Stomach smooth muscle (tissue), 2 donors: ENCODE data around the gene SNAPIN.
"Not testable (repeated sequence)": the region's sequence is repeated elsewhere in the genome, so short reads cannot be mapped to it uniquely, and the experiment has no call there.

Experiments
- H3K27ac ChIP-seq: one replicate; pipeline ENCODE4 v1.7.0; 2013; ENCODE audit warnings: mild to moderate bottlenecking, low read length, inconsistent platforms
- H3K27me3 ChIP-seq, 2 donors: one replicate each; pipeline ENCODE4 v1.7.0; 2013; ENCODE audit warnings: low read length in 2 of 2; ENCODE audit not compliant: insufficient read depth in 2 of 2, control insufficient read depth in 1 of 2
- H3K36me3 ChIP-seq, 2 donors: one replicate each; pipeline ENCODE4 v1.7.0; 2013; ENCODE audit warnings: low read length in 2 of 2; ENCODE audit not compliant: control insufficient read depth in 2 of 2, insufficient read depth in 2 of 2
- H3K4me1 ChIP-seq: one replicate; pipeline ENCODE4 v1.7.0; 2013; ENCODE audit warnings: low read length; ENCODE audit not compliant: control insufficient read depth, insufficient read depth
- H3K4me3 ChIP-seq, 2 donors: one replicate each; pipeline ENCODE4 v1.7.0; 2013; ENCODE audit warnings: low read length in 2 of 2
- H3K9ac ChIP-seq, 2 donors: one replicate each; pipeline ENCODE4 v1.7.0; 2013; ENCODE audit warnings: low read length in 2 of 2, mild to moderate bottlenecking in 1 of 2
- H3K9me3 ChIP-seq, 2 donors: one replicate each; pipeline ENCODE4 v1.7.0; 2013; ENCODE audit warnings: low read length in 2 of 2; ENCODE audit not compliant: control insufficient read depth in 2 of 2
- donor health status: healthy.
- donor health status: Pancreatic carcinoma.

The SNAPIN gene

DNA sequence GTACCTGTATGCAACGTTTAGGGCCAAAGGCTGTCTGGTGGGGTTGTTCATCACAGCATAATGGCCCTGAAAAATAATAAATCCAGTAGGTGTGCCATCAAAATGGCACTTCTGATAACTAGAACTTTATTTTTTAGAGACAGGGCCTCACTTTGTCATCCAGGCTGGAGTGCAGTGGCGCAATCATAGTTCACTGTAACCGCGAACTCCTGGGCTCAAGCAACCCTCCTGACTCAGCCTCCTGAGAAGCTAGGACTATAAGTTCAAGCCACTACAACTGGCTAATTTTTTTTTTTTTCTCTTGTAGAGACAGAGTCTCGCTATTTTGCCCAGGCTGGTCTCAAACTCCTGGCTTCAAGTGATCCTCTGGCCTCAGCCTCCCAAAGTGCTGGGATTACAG lies 4.7 kb downstream of the SNAPIN start:
- H3K4me3 ChIP-seq = no peak overlapping the region
- no peak overlapping the region for H3K9ac ChIP-seq
- H3K27ac ChIP-seq = no peak overlapping the region
- H3K27me3 ChIP-seq = no peaks in the 10 kb centered on the region
- peaks cover 63% of the 10 kb centered on the region in 2 donors for H3K36me3 ChIP-seq
- no peaks in the 10 kb centered on the region for H3K9me3 ChIP-seq
- peaks cover 11% of the 10 kb centered on the region for H3K4me1 ChIP-seq

DNA sequence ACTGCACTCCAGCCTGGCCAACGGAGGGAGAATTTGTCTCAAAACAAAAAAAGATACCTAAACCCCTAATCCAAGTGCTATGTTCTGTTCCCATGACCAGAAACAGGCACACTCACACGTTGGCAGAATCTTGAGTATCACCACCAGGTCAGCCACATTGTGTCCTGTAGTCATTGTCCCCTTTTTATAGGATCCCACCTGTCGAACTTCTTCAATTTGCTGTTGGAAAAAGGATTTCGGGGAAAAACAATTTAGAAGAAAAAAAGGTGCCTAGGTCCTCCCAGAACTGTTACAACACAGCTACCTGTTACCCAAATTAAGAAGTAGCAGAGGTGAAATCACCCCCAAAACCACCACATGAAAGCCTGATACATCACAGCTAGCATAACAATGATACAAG lies 8.9 kb downstream of the SNAPIN start:
- no peaks in the 10 kb centered on the region for H3K9me3 ChIP-seq
- peaks cover 13% of the 10 kb centered on the region for H3K4me1 ChIP-seq
- H3K27ac ChIP-seq = no peak overlapping the region
- no peak overlapping the region for H3K4me3 ChIP-seq
- no peaks in the 10 kb centered on the region for H3K27me3 ChIP-seq
- peaks cover 54 to 55% of the 10 kb centered on the region in 2 donors for H3K36me3 ChIP-seq
- no peak overlapping the region for H3K9ac ChIP-seq

DNA sequence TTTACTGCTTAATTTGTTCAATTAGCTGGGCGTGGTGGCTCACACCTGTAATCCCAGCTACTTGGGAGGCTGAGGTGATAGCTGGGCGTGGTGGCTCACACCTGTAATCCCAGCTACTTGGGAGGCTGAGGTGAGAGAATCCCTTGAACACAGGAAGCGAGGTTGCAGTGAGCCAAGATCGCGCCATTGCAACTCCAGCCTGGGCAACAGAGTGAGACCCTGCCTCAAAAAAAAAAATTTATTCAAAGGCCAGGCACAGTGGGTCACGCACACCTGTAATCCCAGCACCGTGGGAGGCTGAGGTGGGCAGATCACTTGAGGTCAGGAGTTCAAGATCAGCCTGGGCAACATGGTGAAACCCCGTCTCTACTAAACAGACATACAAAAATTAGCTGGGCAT lies 10.2 kb downstream of the SNAPIN start:
- H3K9me3 ChIP-seq, H3K27me3 ChIP-seq, H3K27ac ChIP-seq, H3K4me3 ChIP-seq, H3K9ac ChIP-seq: not testable (repeated sequence)
- peaks cover 44 to 47% of the 10 kb centered on the region in 2 donors for H3K36me3 ChIP-seq
- peaks cover 13% of the 10 kb centered on the region for H3K4me1 ChIP-seq

DNA sequence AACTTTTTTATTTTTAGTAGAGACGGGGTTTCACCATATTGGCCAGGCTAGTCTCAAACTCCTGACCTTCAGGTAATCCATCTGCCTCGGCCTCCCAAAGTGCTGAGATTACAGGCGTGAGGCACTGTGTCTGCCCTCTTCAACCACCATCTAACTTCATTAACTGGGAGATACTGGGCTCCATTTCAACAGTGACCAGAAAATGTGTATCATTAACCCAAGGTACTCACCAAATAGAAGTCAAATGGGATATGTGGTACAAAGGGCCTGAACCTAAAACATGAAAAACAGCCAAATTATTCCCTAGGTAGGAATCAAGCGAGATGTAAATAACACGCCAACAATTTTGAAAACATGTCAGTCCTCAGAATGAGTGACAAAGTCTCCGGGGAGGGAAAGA lies 11.1 kb downstream of the SNAPIN start:
- H3K9ac ChIP-seq = peak overlapping the region; percentile 88 to 95
- no peaks in the 10 kb centered on the region for H3K9me3 ChIP-seq
- peaks cover 13% of the 10 kb centered on the region for H3K4me1 ChIP-seq
- H3K27me3 ChIP-seq = no peaks in the 10 kb centered on the region
- H3K27ac ChIP-seq = no peak overlapping the region
- H3K4me3 ChIP-seq = peak overlapping the region; percentile 63 to 92
- H3K36me3 ChIP-seq = peaks cover 37 to 39% of the 10 kb centered on the region in 2 donors

DNA sequence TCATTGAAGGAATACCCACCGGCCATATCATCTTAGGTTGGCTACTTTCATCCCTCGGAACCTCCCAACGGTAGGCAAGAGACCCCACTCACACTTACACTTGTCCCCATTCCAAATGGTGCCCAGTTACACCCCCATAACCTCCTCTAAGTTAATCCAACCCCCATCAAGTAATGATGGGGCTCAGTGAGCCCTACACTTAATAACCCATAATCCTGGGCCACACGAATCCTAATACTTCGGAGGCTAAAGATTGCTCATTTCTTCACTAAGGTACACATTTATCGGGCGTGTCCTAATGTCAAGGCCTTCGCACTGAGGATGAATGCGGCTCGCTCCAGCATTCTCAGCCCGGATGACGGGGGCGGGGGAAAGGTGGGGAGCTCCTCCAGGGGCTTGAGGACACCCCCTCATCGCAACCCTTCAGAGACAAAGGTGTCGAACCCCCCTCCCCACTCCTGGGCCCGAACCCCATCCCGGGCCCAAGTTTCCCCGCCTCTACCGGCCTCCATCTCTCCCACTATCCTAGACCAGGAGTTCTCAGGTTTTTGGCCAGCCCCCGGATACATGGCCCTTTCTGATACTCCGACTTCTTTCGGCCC lies 11.9 kb downstream of the SNAPIN start:
- Histone ChIP-seq H3K4me3 (peak overlapping the region; percentile 63 to 92), H3K27ac (peak overlapping the region; percentile 84), H3K36me3 (peaks cover 32% of the 10 kb centered on the region in 2 donors), H3K4me1 (peaks cover 13% of the 10 kb centered on the region), H3K9me3 (no peaks in the 10 kb centered on the region), H3K9ac (peak overlapping the region; percentile 88 to 95), H3K27me3 (no peaks in the 10 kb centered on the region)

DNA sequence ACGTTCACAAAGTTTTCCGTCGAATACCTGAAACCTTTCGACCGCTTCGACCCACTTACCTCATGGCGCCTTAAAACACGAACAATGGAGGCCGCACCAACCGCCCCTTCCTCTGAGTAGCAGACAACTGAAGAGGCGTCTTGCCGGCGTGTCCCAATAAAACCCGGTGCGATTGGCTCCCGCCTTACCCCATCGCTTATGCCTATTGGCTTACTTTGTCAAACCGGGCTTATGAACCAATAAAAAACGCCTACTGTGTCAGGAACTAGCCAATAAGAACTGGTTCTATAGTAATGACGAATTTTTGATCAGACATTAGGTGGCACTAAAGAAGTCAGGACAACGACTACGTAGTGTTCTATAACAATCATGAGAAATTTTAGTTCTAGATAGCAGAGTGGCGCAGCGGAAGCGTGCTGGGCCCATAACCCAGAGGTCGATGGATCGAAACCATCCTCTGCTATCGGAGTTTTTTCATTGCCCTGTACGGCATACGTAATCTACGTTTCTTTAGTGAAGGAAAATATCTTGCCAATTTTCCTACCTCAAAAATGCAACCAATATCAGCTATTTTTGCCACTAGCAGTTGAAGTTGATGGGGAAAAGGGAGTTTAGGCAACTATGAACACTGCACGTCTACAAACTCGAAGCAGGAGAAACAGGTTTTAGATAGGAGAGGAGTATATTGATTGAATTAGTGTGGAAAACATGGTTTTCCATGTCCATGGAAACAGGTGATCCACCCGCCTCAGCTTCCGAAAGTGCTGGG lies 12.5 kb downstream of the SNAPIN start, which contains the start of gene ILF2:
Gene ILF2 (minus strand): TSS at position 135 of the 769 bp plus-strand sequence. CDS start 71 bp downstream, at position 64.
- peak within 1 kb of the TSS; percentile 64 to 92 for H3K4me3 ChIP-seq
- no peaks in the 10 kb centered on the region for H3K9me3 ChIP-seq
- peaks cover 13% of the 10 kb centered on the region for H3K4me1 ChIP-seq
- peak within 1 kb of the TSS; percentile 88 to 95 for H3K9ac ChIP-seq
- H3K36me3 ChIP-seq = peaks cover 25 to 26% of the 10 kb centered on the region in 2 donors
- peak within 1 kb of the TSS; percentile 84 for H3K27ac ChIP-seq
- H3K27me3 ChIP-seq = no peaks in the 10 kb centered on the region

DNA sequence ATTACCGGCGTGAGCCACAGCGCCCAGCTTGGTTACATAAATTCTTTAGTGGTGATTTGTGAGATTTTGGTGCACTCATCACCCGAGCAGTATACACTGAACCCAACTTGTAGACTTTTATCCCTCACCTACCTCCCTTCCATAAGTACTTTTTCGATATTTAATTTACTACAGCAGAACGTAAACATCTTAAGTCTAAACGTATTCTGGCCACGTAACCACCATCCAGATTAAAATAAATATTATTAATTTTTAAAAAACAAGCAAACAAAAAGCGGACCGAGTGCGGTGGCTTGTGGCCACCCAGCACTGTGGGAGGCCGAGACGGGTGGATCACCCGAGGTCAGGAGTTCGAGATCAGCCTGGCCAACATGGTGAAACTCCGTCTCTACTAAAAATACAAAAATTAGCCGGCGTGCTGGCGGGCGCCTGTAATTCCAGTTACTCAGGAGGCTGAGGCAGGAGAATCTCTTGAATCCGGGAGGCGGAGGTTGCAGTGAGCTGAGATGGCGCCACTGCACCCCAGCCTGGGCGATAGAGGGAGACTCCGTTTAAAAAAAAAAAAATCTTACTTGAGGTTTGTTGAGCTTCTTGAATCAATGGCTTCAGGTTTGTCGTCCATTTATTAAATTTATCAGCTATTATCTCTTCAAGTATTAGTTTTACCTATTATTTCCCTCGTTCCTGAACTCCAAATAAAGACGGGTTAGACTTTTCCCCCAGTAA lies 13.3 kb downstream of the SNAPIN start:
- Histone ChIP-seq H3K36me3 (peaks cover 19 to 20% of the 10 kb centered on the region in 2 donors), H3K4me1 (peaks cover 13% of the 10 kb centered on the region), H3K4me3 (peak overlapping the region; percentile 64 to 92), H3K27ac (peak overlapping the region; percentile 82), H3K9ac (peak overlapping the region; percentile 65 to 82)
- H3K27me3 ChIP-seq, H3K9me3 ChIP-seq: not testable (repeated sequence)

DNA sequence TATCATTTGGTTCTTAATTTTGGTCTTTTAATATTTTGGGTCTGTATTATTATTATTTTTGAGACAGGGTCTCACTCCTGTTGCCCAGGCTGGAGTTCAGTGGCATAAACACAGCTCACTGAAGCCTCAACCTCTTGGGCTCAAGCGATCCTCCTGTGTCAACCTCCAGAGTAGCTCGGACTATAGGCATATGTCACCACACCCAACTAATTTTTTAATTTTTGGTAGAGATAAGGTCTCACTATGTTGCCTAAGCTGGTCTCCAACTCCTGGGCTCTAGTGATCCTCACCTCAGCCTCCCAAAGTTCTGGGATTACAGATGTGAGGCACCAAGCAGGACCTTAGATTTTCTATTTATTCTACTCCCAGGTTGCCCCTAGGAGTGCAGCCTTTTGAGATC lies 15.0 kb downstream of the SNAPIN start:
- H3K9me3 ChIP-seq = no peaks in the 10 kb centered on the region
- no peak overlapping the region for H3K27ac ChIP-seq
- no peak overlapping the region for H3K4me3 ChIP-seq
- H3K36me3 ChIP-seq = peaks cover 3% of the 10 kb centered on the region in 2 donors
- H3K9ac ChIP-seq = no peak overlapping the region
- H3K4me1 ChIP-seq = peaks cover 24% of the 10 kb centered on the region
- H3K27me3 ChIP-seq = peaks cover 0 to 7% of the 10 kb centered on the region in 2 donors

DNA sequence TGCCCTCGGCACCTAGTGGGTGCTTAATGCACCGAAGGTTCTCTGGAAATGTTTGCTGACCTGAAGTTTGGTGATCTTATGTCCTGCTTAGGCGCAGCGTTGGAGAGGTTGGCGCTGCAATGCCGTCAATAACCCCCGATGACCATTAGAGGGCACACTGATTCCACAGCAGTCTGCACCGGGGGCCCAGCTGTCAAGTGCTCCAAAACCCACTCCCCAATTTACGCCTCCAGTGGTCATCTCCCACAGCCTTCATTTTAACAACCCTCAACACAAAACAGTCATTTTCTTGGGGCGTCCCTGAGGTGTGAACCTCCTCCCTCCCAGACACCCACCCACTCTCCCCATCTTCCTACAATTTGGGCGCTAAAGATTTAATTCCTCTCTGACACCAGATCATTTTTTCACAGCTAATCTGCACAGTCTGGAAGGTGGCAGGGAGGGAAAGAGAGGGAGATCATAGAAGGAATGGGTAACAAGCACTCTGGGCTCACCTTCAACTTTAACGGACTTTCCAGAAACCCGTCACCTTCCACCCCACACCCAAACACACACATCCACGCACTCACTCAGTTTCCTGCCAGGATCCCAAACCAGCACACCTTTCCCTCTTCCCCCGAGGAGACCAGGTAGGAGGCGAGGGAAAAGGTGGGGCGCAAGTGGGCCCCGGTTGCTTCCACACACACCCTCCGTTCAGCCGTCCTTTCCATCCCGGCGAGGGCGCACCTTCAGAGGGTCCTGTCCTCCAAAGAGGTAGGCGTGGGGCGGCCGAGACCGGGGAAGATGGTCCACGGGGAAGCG lies 19.4 kb downstream of the SNAPIN start:
- no peaks in the 10 kb centered on the region for H3K9me3 ChIP-seq
- peak overlapping the region; percentile 21 to 28 for H3K9ac ChIP-seq
- peaks cover 18 to 34% of the 10 kb centered on the region in 2 donors for H3K27me3 ChIP-seq
- peaks cover 24% of the 10 kb centered on the region for H3K4me1 ChIP-seq
- H3K36me3 ChIP-seq = no peaks in the 10 kb centered on the region
- H3K27ac ChIP-seq = no peak overlapping the region
- H3K4me3 ChIP-seq = peak overlapping the region; percentile 72 to 73
